ENCODE measurements around the gene KRT27.
"Not testable (repeated sequence)": the region's sequence is repeated elsewhere in the genome, so short reads cannot be mapped to it uniquely, and the experiment has no call there.

KRT27 gene

GRCh38 chr17:40751065-40751464 lies 31.3 kb downstream of the KRT27 start:
- no peak for FAIRE-seq

DNA sequence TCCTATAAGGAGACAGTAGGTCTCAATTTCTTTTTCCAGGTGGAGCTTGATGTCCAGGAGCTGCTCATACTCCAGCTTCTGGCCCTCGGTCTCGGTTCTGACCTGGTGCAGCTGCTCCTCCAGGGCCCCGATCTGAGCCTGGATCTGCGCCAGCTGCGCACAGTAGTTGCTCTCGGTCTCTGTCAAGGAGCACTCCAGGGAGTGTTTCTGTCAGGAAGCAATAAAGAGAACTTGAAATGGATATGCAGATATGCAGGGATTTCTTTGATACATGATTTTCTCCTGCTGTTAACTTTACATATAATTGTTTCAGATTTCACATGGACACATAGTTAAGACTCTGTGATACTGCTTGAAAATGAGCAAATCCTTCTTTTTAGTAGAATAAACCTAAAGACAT lies 32.0 kb downstream of the KRT27 start:
- FAIRE-seq = no peak

DNA sequence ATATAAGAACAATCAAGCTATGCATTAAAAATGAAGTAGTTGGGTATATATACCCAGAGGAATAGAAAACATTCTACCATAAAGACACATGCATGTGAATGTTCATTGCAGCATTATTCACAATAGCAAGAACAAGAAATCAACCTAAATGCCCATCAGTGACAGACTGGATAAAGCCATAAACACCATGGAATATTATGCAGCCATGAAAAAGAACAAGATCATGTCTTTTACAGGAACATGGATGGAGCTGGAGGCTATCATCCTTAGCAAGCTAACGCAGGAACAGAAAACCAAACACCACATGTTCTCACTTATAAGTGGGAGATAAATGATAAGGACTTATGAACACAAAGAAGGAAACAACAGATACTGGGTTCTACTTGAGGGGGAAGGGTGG lies 33.7 kb downstream of the KRT27 start:
- FAIRE-seq = not testable (repeated sequence)

GRCh38 chr17:40738553-40738952 lies 43.8 kb downstream of the KRT27 start:
- no peak for FAIRE-seq

DNA sequence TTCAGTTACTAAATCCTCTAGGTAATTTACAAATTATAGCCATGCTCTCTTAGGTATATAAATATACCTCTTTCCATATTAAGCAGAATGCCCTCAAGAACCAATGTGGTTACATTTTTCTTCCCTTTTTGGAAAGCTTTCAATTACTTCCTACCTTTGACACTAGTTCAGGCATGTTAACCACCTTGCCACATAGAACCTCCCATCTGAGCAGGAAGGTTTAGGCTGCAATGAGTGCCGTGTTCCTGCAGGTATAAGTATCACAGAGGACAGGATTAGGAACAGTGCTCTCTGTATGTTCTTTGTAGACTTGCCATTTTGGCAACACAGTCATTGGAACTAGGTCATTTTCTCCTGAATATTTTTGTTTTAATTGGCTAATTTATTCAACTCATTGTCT lies 47.3 kb downstream of the KRT27 start:
- no peak for FAIRE-seq

DNA sequence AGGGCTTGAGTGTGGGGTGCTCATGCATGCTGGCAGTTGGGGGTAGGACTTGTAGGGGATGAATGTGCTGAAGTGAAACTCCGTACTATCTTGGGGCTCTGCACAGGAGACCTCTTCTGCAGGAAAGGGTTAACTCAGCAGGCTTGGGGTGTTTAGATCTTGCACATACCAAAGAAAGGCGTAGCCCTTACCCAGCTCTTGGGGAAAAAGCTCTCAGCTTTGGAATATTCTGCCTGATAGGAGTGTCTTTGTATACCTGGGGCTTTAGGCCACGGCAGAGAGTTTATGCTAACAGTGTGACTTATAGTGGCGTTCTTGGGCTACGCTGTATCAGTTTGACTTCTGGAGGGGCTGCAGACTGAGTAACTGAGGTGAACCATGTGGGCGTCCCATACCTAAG lies 48.3 kb downstream of the KRT27 start:
- no peak for FAIRE-seq

DNA sequence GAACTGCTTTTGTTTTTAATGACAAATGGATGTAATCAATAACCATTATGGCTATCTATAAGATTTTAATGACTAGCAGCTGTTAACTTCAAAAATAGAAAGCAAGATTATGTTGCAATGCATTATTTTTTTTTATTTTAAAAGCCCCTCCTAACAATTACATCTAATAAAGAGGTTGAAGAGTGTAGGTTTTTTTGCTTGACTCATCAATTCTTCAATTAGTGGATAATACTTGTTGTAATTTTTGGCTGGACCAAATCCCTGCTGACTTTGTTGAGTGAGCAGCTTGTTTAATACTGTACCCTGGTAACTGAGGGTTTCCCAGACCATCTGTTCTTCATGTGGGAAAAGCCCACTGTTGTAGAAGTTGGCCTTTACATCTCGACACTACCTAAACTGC lies 51.4 kb downstream of the KRT27 start:
- no peak for FAIRE-seq

DNA sequence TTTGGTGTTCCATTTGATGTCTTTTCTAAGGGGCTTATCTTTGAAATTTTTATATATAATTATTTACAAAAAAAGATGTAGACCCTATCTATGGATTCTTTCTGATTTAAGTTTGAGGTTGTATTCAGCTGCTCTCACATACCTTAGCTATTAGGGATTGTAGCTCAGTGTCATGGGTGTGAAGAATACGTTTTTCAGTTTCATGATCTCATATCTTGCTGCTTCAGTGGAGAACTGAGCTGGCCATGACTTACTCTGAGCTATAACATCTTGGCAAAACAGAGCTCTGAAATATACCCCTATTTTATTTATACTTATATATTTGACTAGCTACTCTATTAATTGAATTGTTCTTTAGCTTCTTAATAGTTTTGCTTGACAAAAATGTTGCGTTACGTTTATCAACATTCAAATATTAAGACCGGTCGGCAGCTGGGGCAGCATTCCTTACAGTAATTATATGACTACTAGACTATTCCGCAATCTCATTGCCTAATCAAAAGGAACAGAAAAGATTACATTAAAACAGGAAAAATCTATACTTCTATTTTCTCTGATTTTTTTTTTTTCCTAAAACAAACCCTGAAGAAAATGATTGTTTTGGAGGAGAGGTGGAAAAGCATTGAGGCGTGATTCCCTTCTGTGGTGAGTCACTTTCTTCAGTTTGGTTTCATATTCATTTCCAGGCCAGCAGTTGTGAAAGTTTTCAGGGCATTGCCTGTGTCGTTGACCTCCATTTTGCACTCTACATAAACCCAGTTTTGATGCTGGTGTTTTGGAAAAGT lies 54.7 kb downstream of the KRT27 start:
- no peak for FAIRE-seq

GRCh38 chr17:40726919-40727318 lies 55.4 kb downstream of the KRT27 start:
- no peak for FAIRE-seq
